OCI-M2 (cell line): Measurements from ENCODE around the gene RCCD1.
"Not testable (repeated sequence)": the region's sequence is repeated elsewhere in the genome, so short reads cannot be mapped to it uniquely, and the experiment has no call there.

Experiments
- DNase-seq: peaks from one replicate; lab custom pipeline; 2025; ENCODE audit not compliant: unreplicated experiment; lab: John Stamatoyannopoulos, UW

The RCCD1 gene

GRCh38 chr15:90917569-90917968 lies 37.1 kb upstream of the RCCD1 start:
- DNase-seq = no peak

DNA sequence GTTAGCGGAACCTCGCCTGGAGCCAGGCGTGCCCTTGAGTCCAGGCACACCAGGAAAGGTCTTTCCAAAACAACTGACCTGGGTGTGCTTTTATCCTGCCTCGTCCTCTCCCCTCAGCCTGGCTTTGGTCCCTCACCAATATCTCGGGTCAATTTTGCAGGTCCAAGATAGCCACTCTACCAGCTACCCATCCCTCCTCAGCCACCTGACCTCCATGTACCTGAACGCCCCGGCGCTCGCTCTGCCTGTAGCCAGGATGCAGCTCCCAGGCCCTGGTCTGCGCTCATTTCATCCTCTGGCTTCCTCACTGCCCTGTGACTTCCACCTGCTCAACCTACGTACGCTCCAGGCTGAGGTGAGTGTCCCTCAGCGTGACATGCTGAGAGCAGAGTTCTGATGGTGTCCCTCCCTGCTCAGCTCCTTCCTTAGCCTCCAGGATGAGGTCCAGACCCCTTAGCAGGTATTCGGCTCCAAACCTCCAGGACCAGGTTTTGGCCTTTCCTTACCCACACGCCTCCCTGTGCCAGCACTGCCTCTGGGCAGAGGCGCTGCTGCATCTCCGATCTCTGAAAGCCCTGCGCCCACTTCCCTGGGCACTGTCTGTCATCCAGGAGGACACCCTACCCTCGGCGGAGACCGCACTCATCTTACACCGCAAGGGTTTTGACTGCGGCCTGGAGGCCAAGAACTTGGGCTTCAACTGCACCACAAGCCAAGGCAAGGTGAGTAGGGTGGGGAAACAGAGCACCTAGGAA lies 36.5 kb upstream of the RCCD1 start:
- DNase-seq = no peak

GRCh38 chr15:90918835-90919234 lies 35.8 kb upstream of the RCCD1 start:
- no peak for DNase-seq

DNA sequence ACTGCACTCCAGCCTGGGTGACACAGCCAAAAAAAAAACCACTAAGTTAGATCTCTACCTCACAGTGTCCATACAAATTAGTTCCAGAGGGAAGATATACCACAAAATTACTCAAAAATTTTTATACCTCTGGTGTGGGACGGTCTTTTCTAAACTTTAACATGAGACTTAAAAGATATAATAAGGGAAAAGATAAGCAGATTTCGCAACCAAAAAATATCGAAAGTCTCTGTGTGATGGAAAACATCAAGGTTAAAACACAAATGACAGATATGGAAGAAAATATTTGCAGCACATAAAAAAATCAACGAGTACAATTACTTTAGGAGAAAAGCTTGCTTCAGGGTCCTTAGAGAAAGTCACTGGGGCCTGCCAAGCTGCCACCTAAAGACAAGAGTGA lies 32.8 kb upstream of the RCCD1 start:
- no peak for DNase-seq

DNA sequence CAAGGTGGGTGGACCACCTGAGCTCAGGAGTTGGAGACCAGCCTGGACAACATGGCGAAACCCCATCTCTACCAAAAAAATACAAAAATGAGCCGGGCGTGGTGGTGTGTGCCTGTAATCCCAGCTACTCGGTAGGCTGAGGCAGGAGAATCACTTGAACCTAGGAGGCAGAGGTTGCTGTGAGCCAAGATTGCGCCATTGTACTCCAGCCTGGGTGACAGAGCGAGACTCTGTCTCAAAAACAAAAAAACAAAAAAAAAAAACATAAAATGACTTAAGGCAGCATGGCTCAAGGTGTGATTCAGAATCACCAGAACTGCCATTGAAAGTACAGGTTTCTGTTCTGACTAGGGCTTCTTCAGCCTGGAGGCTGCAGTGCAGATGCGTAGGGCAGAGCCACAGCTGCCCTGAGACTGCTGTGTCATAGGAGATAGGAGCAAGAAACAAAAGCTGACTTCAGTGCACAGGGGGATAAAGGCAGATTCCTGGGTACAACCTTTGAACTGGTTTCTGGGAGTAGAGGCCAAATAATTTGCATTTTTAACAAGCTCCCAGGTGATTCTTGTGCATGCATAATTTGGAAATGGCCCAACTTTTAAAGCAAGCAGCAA lies 31.9 kb upstream of the RCCD1 start:
- DNase-seq = not testable (repeated sequence)

GRCh38 chr15:90924375-90924774 lies 30.3 kb upstream of the RCCD1 start:
- no peak for DNase-seq

DNA sequence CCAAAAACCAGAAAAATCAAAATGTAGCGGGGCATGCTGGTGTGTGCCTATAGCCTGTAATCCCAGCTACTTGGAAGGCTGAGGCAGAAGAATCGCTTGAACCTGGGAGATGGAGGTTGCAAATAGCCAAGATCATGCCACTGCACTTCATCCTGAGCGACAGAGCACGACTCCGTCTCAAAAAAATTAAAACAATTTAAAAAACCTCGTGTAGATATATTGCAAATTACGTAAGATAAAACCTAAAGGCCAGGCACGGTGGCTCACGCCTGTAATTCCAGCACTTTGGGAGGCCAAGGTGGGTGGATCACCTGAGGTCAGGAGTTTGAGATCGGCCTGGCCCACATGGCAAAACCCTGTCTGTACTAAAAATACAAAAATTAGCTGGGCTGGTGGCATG lies 27.9 kb upstream of the RCCD1 start:
- not testable (repeated sequence) for DNase-seq

DNA sequence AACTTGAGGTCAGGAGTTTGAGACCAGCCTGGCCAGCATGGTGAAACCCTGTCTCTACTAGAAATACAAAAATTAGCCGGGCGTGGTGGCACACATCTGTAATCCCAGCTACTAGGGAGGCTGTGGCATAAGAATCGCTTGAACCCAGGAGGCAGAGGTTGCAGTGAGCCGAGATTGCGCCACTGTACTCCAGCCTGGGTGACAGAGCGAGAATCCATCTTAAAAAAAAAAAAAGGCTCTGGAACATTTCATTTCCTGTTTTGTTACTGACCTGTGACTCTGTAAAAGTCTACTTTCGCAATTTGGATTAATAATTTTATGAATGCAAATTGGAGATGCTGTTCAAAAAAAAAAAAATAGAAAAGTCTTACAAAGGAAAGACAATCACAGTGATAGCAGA lies 26.6 kb upstream of the RCCD1 start:
- DNase-seq = not testable (repeated sequence)

DNA sequence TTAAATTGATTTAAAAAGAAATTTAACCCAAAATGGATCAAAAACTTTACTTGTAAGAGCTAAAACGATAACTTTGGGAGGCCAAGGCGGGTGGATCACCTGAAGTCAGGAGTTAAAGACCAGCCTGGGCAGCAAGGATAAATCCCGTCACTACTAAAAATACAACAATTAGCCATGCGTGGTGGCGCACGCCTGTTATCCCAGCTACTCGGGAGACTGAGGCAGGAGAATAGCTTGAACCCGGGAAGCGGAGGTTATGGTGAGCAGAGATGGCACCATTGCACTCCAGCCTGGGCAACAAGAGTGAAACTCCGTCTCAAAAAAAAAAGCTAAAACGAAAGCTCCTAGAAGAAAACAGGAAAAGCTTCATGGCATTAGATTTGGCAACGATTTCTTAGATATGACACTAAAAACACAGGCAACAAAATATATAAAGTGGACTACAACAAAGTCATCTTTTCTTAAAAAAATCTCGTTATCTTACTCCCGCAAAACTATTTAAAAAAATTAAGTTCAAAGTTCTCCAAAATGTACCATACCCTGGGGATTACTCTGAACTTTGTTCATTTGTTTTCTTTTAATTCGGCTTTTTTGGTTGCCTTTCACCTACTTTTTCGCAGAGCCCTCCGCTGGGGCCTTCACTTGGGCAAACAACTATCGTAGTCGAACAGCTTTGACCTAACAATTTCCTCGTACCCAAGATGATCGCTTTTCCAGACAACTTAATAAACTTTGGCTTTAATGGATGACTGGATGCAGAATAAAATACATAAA lies 25.3 kb upstream of the RCCD1 start:
- DNase-seq = no peak

GRCh38 chr15:90930861-90931574 lies 23.7 kb upstream of the RCCD1 start:
- no peak for DNase-seq

GRCh38 chr15:90931575-90931827 lies 23.2 kb upstream of the RCCD1 start:
- DNase-seq = no peak

GRCh38 chr15:90931828-90932659 lies 22.6 kb upstream of the RCCD1 start, which contains the start of gene HDDC3:
TSS of gene HDDC3 (minus strand) at chr15:90932549. CDS start at chr15:90932540, 9 bp downstream.
- DNase-seq = peak; percentile 66

DNA sequence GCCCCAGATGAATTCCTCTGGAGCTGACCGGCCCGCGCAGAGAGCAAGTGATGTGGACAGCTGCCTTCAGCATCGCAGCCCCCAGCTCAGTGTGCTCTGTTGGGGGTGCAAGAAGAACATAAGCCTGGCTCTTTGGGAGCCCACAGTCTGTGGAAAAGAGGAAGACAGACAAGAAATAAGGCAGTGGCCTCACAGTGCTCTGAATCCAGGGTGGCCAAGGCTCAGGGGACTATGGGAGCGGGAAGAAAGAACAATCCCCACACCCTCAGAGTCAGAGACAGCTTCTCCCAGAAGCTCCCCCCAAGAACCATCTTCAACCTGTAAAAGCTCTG lies 22.1 kb upstream of the RCCD1 start:
- DNase-seq = no peak

GRCh38 chr15:90933301-90933700 lies 21.4 kb upstream of the RCCD1 start:
- no peak for DNase-seq

DNA sequence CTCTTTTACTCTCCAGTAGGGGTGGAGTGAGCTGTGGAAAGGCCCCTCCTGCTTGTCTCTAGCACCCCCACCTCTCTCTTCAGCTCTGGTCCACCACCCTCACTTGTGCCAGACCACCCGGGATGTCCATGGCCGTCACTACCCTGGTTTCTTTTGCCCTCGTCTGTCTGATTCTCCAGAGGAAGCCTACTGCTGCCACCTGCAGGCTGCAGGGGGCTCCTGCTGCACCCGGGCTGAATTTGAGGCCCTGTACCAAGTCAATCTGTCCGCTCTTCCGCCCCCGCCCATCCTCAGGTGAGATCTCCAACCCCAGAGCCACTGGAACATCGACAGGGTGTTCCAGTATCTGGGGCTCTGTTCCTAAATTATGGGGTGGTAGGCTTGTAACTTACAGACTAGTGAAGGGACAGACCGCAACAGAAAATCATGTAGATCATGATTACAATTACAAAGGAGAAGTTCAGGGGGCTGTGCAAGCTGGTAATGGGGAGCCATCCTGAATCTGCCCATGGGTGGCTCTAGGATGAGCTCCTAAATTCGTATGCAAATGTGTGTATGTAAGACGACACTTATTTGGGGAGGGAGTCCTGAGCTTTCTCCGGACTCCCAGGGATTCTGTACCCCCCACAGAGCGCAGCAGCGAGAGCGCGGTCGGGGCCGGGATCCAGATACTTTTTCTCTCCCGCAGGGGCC lies 20.3 kb upstream of the RCCD1 start:
- DNase-seq = no peak

DNA sequence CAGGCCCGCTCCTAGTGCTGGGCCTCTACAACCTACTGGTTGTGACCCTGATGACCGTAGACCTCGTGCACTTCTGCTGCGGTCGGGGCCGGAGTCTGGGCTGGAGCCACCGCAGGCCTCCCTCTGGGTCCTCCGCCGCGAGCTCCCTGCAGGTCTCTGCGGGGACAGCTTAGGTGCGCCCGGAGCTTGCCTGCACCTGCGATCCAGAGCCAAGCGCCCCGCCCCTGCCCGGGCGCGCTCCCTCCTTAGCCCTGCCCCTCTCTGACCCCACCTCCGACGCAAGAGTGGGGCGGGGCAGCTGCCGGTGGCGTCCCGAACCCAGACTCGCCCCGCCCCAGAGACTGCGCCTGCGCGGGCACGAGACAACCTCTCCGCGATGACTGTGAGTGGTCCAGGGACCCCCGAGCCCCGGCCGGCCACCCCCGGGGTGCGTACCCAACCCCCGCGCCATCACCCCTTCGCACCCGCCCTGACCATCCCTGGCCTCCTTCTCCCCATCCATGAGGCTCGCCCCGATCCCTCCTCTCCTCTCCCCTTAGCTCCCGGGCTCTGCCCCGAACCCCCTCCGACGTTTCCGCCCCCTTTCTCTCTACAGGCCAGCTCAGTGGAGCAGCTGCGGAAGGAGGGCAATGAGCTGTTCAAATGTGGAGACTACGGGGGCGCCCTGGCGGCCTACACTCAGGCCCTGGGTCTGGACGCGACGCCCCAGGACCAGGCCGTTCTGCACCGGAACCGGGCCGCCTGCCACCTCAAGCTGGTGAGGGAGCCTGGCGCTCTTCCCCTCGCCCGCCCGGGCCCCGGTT lies 19.5 kb upstream of the RCCD1 start, which contains the start of gene UNC45A:
Gene UNC45A, plus strand, starts transcription at position 337 of the 803 bp plus-strand sequence. Its CDS starts 40 bp downstream, at position 377.
- DNase-seq = peak; percentile 77

- DNase-seq = no peak
Observed at GRCh38 chr15:90936823-90937222, 17.9 kb upstream of the RCCD1 start.

GRCh38 chr15:90938261-90938660 lies 16.4 kb upstream of the RCCD1 start:
- no peak for DNase-seq

- no peak for DNase-seq
Observed at GRCh38 chr15:90939756-90940155, 14.9 kb upstream of the RCCD1 start.
